Brain microvascular endothelial cell (primary cell): ENCODE results near the gene GPR84.

Experiments used
- DNase-seq: peaks from one replicate; pipeline ENCODE4 v3.0.0-alpha.2; 2020
- H3K27ac ChIP-seq: fragments of 250-450 bp; sonication (Bioruptor Pico); 2 replicates; pipeline ENCODE4 v1.5.1; 2020; ENCODE audit warnings: mild to moderate bottlenecking, moderate library complexity
- H3K27me3 ChIP-seq: fragments of 250-450 bp; sonication (Bioruptor Pico); replicated peaks from 2 replicates; pipeline ENCODE4 v1.5.1; 2020; ENCODE audit warnings: mild to moderate bottlenecking
- H3K36me3 ChIP-seq: fragments of 250-450 bp; sonication (Bioruptor Pico); replicated peaks from 2 replicates; pipeline ENCODE4 v1.5.1; 2020; ENCODE audit warnings: mild to moderate bottlenecking
- H3K4me3 ChIP-seq: 2 replicates; pipeline ENCODE4 v1.5.1; 2011; ENCODE audit warnings: low read depth, mild to moderate bottlenecking, control low read depth, low read length, moderate library complexity
- in situ Hi-C: cut with HindIII; loops from 2 replicates; pipeline ENCODE4 v1.10.0; 2017; ENCODE audit warnings: low sequenced_read_pairs, low pct_ligation_motif_present
- TF ChIP-seq, protein P1 (sequence below): IDR thresholded peaks from 2 replicates; pipeline ENCODE4 v1.5.1; 2011; ENCODE audit warnings: low read depth, mild to moderate bottlenecking, moderate library complexity, low read length, control low read depth, inconsistent platforms; ENCODE audit errors: missing control alignments

The GPR84 gene

DNA sequence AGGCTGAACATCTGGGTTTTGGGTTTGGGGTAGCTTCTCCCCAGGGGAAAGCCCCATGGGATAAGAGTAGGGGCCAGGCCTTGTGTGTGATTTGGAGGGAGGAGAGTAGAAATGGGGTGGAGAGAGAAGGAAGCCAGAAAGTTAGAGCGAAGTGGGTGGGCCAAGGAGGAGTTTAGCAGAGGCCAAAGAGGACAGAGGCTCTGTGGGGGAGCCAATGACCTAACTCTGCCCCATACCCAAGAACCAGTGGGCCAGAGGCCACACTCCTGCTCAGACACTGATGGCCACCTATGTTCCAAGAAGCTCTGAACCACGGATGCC lies 10.9 kb upstream of the GPR84 start:
- TF ChIP-seq, protein P1, sequence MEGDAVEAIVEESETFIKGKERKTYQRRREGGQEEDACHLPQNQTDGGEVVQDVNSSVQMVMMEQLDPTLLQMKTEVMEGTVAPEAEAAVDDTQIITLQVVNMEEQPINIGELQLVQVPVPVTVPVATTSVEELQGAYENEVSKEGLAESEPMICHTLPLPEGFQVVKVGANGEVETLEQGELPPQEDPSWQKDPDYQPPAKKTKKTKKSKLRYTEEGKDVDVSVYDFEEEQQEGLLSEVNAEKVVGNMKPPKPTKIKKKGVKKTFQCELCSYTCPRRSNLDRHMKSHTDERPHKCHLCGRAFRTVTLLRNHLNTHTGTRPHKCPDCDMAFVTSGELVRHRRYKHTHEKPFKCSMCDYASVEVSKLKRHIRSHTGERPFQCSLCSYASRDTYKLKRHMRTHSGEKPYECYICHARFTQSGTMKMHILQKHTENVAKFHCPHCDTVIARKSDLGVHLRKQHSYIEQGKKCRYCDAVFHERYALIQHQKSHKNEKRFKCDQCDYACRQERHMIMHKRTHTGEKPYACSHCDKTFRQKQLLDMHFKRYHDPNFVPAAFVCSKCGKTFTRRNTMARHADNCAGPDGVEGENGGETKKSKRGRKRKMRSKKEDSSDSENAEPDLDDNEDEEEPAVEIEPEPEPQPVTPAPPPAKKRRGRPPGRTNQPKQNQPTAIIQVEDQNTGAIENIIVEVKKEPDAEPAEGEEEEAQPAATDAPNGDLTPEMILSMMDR, result no peak
- in situ Hi-C loops, result no loop called here
- H3K4me3 ChIP-seq, result no peak overlapping the region
- no peak overlapping the region for H3K27ac ChIP-seq
- H3K36me3 ChIP-seq, result no peaks in the 10 kb centered on the region
- no peak for DNase-seq
- H3K27me3 ChIP-seq, result no peaks in the 10 kb centered on the region

DNA sequence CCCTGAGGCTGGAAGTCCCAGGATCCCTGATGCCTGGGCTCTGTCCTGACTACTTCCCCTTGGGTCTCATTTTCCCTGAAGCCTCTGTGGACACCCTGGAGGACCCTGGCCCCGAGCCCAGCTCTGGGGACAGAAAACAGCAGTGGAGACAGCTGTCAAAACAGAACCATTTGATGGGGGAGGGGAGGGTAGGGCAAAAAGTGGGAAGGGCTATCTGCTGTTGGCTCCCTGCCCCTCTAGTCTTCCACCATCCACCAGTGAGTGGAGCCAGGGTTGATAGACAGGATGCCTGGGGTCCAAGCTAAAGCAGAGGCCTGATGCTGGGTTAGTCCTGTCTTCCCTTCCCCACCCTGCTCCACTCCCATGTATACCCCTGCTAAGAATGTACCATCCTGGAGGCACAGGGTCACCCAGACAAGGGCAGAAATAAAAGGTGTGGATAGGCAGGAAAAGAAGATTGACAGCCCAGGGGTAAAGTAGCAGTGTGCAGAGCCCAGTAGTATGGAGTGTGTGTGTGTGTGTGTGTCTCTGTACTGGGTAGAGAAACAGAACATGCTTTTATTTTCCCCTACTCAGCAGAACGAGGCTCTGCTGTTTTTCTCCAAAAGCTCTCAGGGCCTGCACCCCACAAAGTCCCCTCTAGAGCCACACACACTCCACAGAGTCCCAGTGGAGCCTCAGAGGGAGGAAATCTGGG lies 10.4 kb upstream of the GPR84 start:
- no peaks in the 10 kb centered on the region for H3K27me3 ChIP-seq
- H3K4me3 ChIP-seq, result no peak overlapping the region
- TF ChIP-seq, protein P1, result no peak
- H3K27ac ChIP-seq, result no peak overlapping the region
- in situ Hi-C loops, result no loop called here
- H3K36me3 ChIP-seq, result no peaks in the 10 kb centered on the region
- DNase-seq, result no peak

DNA sequence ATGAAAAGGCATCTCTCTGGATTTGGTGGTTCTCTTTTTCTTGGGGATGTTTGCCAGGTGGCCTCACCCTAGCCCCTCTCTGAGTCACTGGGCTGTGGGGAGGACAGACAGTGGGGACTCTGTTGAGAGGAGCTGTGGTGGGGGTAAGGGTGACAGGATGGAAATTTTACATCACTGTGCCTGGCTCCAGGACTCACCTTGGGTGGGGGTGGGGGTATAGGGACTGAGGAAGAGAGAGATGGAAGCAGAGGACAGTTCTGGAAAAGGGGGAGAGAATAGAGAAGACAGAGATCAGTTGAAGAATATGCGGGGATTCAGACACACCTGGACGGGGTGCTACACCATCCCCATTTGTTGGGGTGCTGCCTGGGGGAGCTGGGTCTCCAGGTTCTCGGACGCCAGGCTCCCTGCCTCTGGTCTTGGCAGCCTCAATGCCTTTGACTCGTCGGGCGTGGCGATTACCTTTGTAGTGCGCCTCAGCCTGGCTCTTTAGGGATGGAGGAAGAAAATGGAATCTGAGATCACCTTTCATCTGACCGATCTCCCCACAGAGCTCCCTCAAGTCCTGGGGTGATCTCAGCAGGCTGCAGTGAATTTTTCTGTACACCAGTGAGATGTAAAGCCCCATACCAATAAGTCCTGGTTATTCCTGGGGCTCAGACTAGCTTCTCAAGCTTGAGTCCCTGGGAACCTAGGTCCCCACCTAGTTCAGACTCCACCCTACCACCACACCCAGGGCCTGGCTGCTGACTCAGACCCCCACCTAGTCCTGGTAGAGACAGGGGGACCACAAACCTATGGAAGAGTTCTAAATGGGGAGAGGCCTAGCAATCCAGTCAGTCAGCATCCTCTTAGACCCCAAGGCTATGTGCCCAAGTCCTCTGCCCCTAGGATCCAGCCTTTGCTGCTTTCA lies 9.6 kb upstream of the GPR84 start:
- H3K36me3 ChIP-seq, result no peaks in the 10 kb centered on the region
- H3K27me3 ChIP-seq, result no peaks in the 10 kb centered on the region
- no peak overlapping the region for H3K27ac ChIP-seq
- in situ Hi-C loops, result no loop called here
- no peak for DNase-seq
- no peak overlapping the region for H3K4me3 ChIP-seq
- TF ChIP-seq, protein P1, result no peak

DNA sequence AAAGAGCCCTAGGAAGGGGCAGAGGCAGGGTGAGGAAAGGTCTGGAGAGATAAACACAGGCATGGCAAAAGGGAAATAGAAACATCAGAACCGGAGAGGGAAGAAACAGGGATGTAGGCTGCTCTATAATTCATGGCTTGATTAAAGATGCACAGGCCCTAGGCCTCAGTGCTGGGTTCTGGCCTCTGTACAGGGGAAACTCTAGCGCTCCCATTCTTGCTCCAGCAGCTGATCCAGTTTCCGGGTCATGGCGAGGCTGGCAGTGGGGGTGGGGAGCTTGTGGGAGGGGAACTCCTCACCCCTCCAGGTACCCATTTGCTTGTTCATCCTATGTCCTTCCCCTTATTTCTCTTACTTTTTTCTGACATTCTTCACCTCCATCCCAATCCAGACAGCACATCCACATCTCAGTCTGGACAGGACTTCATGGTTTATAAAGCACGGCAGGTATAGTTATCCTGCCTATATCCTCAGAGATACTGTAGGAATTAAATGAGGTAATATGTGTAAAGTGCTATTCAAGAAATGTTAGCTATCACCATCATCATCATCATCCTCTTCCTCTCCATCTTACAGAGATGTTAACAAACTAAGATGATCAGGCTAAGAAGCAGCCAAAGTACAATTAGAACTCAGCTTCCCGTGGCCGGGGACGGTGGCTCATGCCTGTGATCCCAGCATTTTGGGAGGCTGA lies 8.0 kb upstream of the GPR84 start:
- Histone ChIP-seq H3K27ac (no peak overlapping the region), H3K36me3 (no peaks in the 10 kb centered on the region), H3K4me3 (no peak overlapping the region), H3K27me3 (no peaks in the 10 kb centered on the region)
- in situ Hi-C loops, result no loop called here
- TF ChIP-seq, protein P1, result no peak
- no peak for DNase-seq

DNA sequence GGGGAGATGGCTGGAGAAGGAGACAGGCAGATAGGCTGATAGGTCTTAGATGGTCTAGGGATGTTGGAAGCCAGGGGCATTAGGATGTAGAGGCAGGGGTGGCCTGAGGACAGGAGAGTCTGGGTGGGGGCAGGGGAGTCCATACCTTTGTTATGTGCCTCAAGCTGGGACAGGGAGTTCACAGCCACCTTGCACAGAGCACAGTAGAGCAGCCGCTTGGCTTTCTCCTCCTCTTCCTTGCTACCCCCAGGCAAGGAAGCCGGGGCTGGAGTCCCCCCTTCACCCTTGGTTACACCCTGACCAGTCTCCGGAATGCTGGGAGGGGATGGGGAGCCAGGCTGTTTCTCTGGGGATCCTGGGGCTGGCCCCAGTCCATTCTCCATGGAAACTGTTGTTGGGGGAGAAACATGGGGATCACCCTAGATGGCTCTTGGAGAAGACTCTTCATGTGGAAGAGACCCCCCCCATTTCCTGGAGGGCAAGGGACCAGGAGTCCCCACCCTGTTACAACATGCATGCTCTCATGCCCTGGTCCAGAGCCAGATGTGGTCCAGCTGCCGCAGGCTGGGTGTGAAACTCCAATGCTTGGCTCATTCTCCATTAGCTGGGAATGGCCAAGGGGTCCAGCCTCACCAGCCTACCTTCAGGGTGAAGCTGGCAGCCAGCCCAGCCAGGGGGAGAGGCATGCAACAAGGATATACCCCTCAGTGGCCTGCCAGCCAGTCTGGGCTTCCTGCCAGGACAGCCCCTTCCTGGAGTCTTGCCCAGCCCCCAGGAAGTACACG lies 7.2 kb upstream of the GPR84 start:
- TF ChIP-seq, protein P1, result no peak
- in situ Hi-C loops, result no loop called here
- H3K36me3 ChIP-seq, result no peaks in the 10 kb centered on the region
- no peaks in the 10 kb centered on the region for H3K27me3 ChIP-seq
- no peak for DNase-seq
- H3K27ac ChIP-seq, result no peak overlapping the region
- H3K4me3 ChIP-seq, result no peak overlapping the region
